Measurements from ENCODE around the gene P2RY6.

DNA sequence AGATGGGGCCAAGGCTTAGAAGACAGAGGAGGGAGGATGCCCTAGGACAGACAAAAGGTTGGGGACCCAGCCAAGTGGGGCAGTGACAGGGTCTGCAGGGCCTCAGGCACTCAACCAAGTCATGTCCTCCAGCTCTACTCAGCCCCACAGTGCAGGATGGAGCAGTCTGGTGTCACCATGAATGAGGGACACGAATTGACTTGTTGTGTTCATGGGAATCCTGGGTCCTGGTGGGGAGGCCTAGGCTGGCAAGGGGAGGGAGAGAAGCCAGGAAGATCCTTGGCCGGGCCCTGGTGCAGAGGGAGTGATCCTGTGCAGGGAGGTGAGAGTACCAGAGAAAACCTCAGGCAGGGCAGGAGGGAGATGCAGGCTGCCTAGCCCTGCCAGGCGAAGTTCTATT, 12.0 kb downstream of the P2RY6 start:
- TF ChIP-seq, protein P1, sequence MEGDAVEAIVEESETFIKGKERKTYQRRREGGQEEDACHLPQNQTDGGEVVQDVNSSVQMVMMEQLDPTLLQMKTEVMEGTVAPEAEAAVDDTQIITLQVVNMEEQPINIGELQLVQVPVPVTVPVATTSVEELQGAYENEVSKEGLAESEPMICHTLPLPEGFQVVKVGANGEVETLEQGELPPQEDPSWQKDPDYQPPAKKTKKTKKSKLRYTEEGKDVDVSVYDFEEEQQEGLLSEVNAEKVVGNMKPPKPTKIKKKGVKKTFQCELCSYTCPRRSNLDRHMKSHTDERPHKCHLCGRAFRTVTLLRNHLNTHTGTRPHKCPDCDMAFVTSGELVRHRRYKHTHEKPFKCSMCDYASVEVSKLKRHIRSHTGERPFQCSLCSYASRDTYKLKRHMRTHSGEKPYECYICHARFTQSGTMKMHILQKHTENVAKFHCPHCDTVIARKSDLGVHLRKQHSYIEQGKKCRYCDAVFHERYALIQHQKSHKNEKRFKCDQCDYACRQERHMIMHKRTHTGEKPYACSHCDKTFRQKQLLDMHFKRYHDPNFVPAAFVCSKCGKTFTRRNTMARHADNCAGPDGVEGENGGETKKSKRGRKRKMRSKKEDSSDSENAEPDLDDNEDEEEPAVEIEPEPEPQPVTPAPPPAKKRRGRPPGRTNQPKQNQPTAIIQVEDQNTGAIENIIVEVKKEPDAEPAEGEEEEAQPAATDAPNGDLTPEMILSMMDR (conservative IDR thresholded peaks at IDR 0.05) = no peak
- no peak for TF ChIP-seq ZFX (IDR thresholded peaks at IDR 0.05)
